WERI-Rb-1 (cell line): ENCODE data around the gene SETD2.
"Not testable (repeated sequence)": the region's sequence is repeated elsewhere in the genome, so short reads cannot be mapped to it uniquely, and the experiment has no call there.

Experiments
- DNase-seq: peaks from one replicate; pipeline ENCODE4 v3.0.0-alpha.2; 2020
- H3K27ac ChIP-seq: fragments of 250-450 bp; sonication (Bioruptor Pico); 2 replicates; pipeline ENCODE4 v1.5.1; 2020; ENCODE audit warnings: mild to moderate bottlenecking, moderate library complexity
- H3K27me3 ChIP-seq: fragments of 250-450 bp; sonication (Bioruptor Pico); 2 replicates; pipeline ENCODE4 v1.5.1; 2021; ENCODE audit warnings: mild to moderate bottlenecking, low read depth, moderate library complexity; ENCODE audit not compliant: insufficient read depth, severe bottlenecking
- H3K36me3 ChIP-seq: fragments of 250-450 bp; sonication (Bioruptor Pico); 2 replicates; pipeline ENCODE4 v1.5.1; 2020; ENCODE audit warnings: mild to moderate bottlenecking, moderate library complexity
- H3K4me3 ChIP-seq: 2 replicates; pipeline ENCODE4 v1.5.1; 2011; ENCODE audit warnings: low read depth, mild to moderate bottlenecking, control low read depth, low read length
- H3K9me3 ChIP-seq: fragments of 250-450 bp; sonication (Bioruptor Pico); 2 replicates; pipeline ENCODE4 v1.5.1; 2021; ENCODE audit warnings: mild to moderate bottlenecking, moderate library complexity; ENCODE audit not compliant: severe bottlenecking
- CTCF ChIP-seq: IDR thresholded peaks from 2 replicates; pipeline ENCODE4 v1.5.1; 2011; ENCODE audit warnings: low read depth, mild to moderate bottlenecking, control low read depth, inconsistent platforms, low read length

Gene SETD2

GRCh38 chr3:47197287-47197686 lies 33.4 kb upstream of the SETD2 start:
- Histone ChIP-seq H3K27ac (no peak overlapping the region), H3K27me3 (no peaks in the 10 kb centered on the region), H3K36me3 (no peaks in the 10 kb centered on the region), H3K9me3 (no peaks in the 10 kb centered on the region), H3K4me3 (no peak overlapping the region)
- no peak for TF ChIP-seq CTCF
- DNase-seq: no peak

- H3K4me3 ChIP-seq: no peak overlapping the region
- H3K27me3 ChIP-seq: no peaks in the 10 kb centered on the region
- H3K27ac ChIP-seq: no peak overlapping the region
- H3K36me3 ChIP-seq: no peaks in the 10 kb centered on the region
- H3K9me3 ChIP-seq: no peaks in the 10 kb centered on the region
- no peak for DNase-seq
- TF ChIP-seq CTCF: no peak
Observed at GRCh38 chr3:47194994-47195393, 31.1 kb upstream of the SETD2 start.

- Histone ChIP-seq H3K27me3 (no peaks in the 10 kb centered on the region), H3K27ac (no peak overlapping the region), H3K9me3 (no peaks in the 10 kb centered on the region), H3K36me3 (no peaks in the 10 kb centered on the region), H3K4me3 (no peak overlapping the region)
- TF ChIP-seq CTCF: no peak
- no peak for DNase-seq
Observed at GRCh38 chr3:47193871-47194859, 30.3 kb upstream of the SETD2 start.

- TF ChIP-seq CTCF: no peak
- Histone ChIP-seq H3K9me3 (no peaks in the 10 kb centered on the region), H3K4me3 (no peak overlapping the region), H3K27ac (no peak overlapping the region), H3K36me3 (no peaks in the 10 kb centered on the region), H3K27me3 (no peaks in the 10 kb centered on the region)
- no peak for DNase-seq
Observed at GRCh38 chr3:47186285-47186684, 22.4 kb upstream of the SETD2 start.

GRCh38 chr3:47181685-47182084 lies 17.8 kb upstream of the SETD2 start:
- not testable (repeated sequence) for H3K9me3 ChIP-seq, DNase-seq, H3K36me3 ChIP-seq, H3K27ac ChIP-seq, H3K4me3 ChIP-seq, H3K27me3 ChIP-seq

GRCh38 chr3:47180011-47180410 lies 16.1 kb upstream of the SETD2 start:
- not testable (repeated sequence) for DNase-seq, H3K36me3 ChIP-seq, H3K4me3 ChIP-seq, H3K9me3 ChIP-seq, H3K27ac ChIP-seq, H3K27me3 ChIP-seq
